Measurements from ENCODE around the gene EXOC8.

The EXOC8 gene

DNA sequence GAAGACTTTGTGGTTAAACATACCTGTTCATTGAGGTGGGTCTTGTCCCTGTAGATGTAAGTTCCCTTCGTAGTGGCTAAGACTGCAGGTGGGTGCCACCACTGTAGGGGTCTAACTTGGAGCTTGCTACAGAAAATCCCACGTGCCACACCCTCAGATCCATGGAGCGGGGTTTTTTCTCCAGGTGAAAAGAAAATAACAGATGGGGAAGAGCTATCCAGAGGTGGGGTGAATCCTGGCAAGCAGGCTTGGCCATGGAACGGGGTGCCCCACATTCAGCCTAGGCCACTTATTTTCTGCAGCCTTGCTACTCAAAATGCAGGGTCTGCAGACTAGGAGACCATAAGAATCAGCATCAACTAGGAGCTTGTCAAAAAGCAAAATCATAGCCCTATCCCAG is 24.0 kb downstream of the EXOC8 start:
- DNase-seq, result no peak

DNA sequence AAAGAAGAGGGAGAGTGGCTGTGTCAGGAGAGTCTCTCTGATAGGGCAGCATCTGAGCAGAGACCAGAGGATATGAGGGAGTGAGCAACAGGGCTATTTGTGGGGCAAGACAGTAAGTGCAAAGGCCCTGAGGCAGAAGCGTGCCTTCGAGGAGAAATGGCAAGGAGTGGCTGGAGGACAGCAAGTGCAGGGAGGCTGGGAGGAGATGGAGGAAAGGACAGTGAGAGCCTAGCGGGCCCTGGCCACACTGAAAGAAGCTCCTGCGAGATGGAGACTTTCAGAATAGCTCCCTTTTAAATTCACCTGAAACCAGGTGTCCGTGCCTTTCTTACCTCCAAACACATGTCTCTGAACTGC is 25.2 kb downstream of the EXOC8 start:
- no peak for DNase-seq

DNA sequence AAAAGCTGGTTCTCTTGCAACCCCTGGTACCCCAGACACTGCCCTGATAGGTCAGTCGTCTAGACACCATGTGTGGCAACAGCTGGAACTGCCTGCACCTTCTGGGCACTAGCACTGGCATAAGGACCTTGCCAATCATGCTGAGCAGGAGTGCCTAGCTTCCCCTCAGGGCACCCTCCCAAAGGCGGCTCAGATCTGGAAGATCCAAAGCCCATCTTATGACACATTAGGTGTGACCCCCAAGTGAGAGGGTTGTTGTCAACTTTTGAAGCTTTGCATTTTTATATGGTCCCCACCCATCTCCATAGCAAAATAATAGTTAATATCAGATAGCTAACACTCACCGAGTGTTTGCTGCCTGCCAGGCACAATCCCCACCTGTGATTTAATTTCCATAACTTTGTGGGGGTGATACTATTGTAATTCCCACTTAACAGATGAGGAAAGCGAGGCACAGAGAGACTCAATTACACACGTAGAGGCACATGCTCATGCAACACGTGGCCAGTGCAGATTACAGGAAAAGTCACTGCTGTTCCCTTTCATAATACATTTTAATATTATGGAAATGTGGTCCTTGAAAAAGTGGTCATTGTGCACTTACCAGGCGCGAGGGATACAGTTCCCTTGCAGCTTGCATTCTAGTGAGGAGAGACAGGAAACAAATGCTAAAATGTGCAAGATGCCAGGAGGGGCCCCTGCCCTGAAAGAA is 25.8 kb downstream of the EXOC8 start:
- no peak for DNase-seq

DNA sequence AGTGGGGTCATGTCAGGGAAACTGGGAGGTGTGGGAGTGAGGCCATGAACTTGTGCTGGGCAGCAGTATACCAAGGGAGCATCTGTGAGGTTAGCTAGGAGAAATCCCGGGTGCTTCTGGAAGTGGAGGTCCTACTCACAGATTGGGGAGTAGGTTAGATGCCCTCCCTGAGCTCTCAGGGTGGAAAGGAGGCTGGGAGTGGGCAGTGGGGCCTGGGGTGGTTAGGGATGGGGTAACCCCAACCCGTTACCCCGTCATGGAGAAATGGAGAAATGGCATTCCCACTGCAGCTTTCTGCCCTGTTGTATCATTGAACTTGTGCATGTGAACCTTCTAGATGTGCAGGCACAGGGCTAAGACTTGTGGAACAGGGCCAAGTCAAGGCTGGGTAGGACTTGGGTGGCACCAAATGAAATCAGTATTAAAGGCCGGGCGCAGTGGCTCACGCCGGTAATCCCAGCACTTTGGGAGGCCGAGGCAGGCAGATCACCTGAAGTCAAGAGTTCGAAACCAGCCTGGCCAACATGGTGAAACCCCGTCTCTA is 27.2 kb downstream of the EXOC8 start:
- DNase-seq, result no peak

DNA sequence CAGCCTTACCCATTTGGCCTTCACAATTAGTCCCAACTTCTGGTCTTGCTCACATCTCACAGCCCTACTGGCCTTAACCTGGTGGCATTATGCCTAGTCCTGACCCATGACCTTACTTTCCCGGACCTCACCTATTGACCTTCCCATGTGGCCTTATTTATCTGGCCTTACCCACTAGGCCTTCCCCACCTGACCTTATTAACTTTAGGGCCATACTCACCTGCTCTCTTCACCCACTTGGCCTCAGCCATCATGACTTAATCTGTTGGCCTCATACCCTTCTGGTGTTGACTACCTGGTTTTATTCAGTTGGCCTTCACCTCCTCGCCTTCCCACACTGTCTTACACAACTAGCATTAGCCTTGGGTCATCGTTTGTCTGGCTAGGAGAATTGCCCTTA is 35.7 kb downstream of the EXOC8 start:
- DNase-seq, result no peak

DNA sequence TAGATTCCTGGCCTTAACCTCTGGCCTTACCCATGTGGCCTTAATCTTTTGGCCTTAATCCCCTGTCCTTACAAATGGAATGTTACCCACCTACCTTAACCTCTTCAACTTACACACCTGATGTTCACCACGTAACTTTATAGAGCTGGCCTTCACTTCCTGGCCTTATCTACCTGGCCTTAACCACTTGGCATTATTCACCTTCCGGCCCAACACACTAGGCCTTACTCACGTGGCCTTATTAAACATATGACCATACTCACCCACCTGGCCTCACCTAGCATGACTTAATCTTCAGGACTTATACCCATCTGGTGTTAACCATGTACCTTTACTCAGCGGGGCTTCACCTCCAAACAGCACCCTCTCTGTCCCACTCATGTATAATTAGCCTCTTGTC is 41.7 kb downstream of the EXOC8 start:
- no peak for DNase-seq

DNA sequence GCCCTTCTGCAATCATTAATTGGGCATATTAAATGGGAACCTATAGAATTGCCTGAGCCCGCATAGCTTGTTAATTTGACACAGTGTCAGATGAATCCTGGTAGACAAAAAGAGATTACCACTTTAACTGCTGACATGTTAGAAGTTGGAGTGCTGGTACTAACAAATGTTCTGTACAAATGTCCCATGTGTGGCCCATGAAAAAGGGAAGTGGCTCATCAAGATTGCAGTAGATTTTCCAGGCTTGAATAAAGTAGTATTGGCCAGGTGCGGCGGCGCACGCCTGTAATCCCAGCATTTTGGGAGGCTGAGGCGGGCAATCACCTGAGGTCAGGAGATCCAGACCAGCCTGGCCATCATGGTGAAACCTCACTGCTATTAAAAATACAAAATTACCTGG is 51.0 kb downstream of the EXOC8 start:
- no peak for DNase-seq

DNA sequence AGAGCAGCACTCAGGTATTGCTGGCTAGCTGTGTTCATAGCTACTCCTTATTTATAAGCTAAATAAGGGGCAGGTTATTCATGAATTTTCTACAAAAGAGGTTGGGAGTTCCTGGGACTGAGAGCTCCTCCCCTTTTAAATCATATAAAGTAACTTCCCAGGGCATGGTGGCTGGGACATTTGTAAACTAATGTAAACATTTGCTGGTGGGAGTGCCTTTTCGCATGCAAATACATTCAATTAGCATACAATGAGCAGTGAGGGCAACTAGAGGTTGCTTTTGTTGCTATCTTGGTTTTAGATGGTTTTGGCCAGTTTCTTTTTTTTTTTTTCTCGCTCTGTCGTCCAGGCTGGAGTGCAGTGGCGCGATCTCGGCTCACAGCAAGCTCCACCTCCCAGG is 53.2 kb downstream of the EXOC8 start:
- DNase-seq, result no peak
